Smooth muscle cell (in vitro differentiated cells): ENCODE data around the gene KRIT1. TPM values are rescaled to one million over a fixed set of nuclear protein-coding genes. Genes with fewer than 3 reads are reported as not detected.

Experiments
- DNase-seq: peaks from one replicate; lab custom pipeline; 2025; ENCODE audit not compliant: unreplicated experiment; lab: John Stamatoyannopoulos, UW
- H2AFZ ChIP-seq: fragments of 200-600 bp; sonication (generic); 2 replicates; pipeline ENCODE4 v1.6.0; 2016; ENCODE audit warnings: antibody characterized with exemption, low read depth, mild to moderate bottlenecking
- H3F3A ChIP-seq: fragments of 200-600 bp; sonication (generic); 2 replicates; pipeline ENCODE4 v1.6.0; 2017; ENCODE audit warnings: antibody characterized with exemption, low read depth
- H3K27ac ChIP-seq: fragments of 200-600 bp; sonication (generic); 2 replicates; pipeline ENCODE4 v1.5.1; 2016; ENCODE audit warnings: low read depth, mild to moderate bottlenecking
- H3K27me3 ChIP-seq: fragments of 200-600 bp; sonication (generic); 2 replicates; pipeline ENCODE4 v1.6.1; 2016; ENCODE audit warnings: low read depth, mild to moderate bottlenecking
- H3K36me3 ChIP-seq: fragments of 200-600 bp; sonication (generic); 2 replicates; pipeline ENCODE4 v1.5.1; 2016; ENCODE audit warnings: low read depth
- H3K4me1 ChIP-seq: fragments of 200-600 bp; sonication (generic); 2 replicates; pipeline ENCODE4 v1.5.1; 2016; ENCODE audit warnings: low read depth
- H3K4me2 ChIP-seq: fragments of 200-600 bp; sonication (generic); 2 replicates; pipeline ENCODE4 v1.6.0; 2016; ENCODE audit warnings: mild to moderate bottlenecking
- H3K4me3 ChIP-seq: fragments of 200-600 bp; sonication (generic); 2 replicates; pipeline ENCODE4 v1.5.1; 2016; ENCODE audit warnings: mild to moderate bottlenecking
- H3K79me2 ChIP-seq: fragments of 200-600 bp; sonication (generic); 2 replicates; pipeline ENCODE4 v1.6.0; 2016; ENCODE audit warnings: low read depth, mild to moderate bottlenecking
- H3K9ac ChIP-seq: fragments of 200-600 bp; sonication (generic); 2 replicates; pipeline ENCODE4 v1.6.0; 2016; ENCODE audit warnings: low read depth
- H3K9me3 ChIP-seq: fragments of 200-600 bp; sonication (generic); replicated peaks from 2 replicates; pipeline ENCODE4 v1.5.1; 2016; ENCODE audit warnings: low read depth
- H4K20me1 ChIP-seq: fragments of 200-600 bp; sonication (generic); 2 replicates; pipeline ENCODE4 v1.6.0; 2016; ENCODE audit warnings: low read depth
- CTCF ChIP-seq: fragments of 200-600 bp; sonication (generic); IDR thresholded peaks from 2 replicates; pipeline ENCODE4 v1.5.1; 2017; ENCODE audit warnings: borderline replicate concordance, mild to moderate bottlenecking, antibody characterized with exemption; ENCODE audit not compliant: insufficient read depth, poor library complexity, severe bottlenecking
- WGBS: methylation state at CpG from one replicate; pipeline ENCODE4 v1.1.7; 2016; ENCODE audit warnings: low lambda C conversion rate; 5-methylcytosine and 5-hydroxymethylcytosine counted together
- polyA plus RNA-seq: library from polyadenylated mRNA; unstranded; fragments of >200 nt; fragmentation: Nextera tagmentation; extraction: Ambion mirVana; gene quantifications from 2 replicates; pipeline ENCODE4 v1.2.1, GENCODE V29; 2016
- total RNA-seq: library from RNA; depleted of rRNA; stranded (reverse); fragments of >200 nt; gene quantifications from 2 replicates; pipeline ENCODE4 v1.2.3, GENCODE V29; 2014

The KRIT1 gene
- total and polyA plus RNA-seq, 2 experiments from 2014 or later = 14.9 to 34.4 TPM

DNA sequence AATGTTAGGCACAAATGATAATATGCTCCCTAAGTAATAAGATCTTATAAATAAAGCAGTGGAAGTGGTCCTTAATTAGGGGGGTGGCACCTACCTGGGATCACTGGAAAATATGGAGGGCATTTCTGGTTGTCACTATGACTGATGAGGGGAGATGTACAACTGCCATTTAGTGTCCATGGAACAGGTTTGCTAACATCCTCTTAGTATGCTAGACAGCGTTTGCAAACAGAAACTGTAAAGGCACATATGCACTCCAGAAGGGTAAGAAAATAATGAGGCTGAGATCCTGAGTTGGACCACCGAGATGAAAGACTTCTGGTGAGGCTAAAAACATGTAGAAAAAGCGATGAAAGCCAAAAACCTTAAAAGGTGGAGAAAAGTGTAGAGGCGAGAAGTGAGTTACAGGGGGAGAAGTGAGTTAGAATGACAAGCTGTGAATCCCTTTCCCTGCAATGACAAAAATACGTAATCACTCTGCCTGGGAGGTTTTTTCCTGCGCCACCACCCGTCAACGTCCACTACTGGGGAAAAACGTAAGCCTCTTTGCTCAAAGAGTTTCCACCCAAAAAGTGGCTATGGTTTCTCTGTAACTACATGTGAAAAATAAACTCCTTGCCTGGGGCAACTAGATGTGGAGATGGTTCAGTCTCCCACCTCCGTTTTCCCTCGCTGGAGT is 767 bp downstream of the KRIT1 start:
- Histone ChIP-seq H4K20me1 (peaks cover 16% of the 10 kb centered on the region), H3F3A (no peaks in the 10 kb centered on the region), H3K4me2 (peak overlapping the region; percentile 91), H2AFZ (peak overlapping the region; percentile 95), H3K27ac (peak overlapping the region; percentile 80), H3K27me3 (no peaks in the 10 kb centered on the region), H3K4me1 (peaks cover 31% of the 10 kb centered on the region), H3K4me3 (peak overlapping the region; percentile 78), H3K9me3 (no peaks in the 10 kb centered on the region), H3K36me3 (no peaks in the 10 kb centered on the region), H3K79me2 (peaks cover 77% of the 10 kb centered on the region), H3K9ac (peak overlapping the region; percentile 88)
- no peak for DNase-seq
- 3% methylated on average over 11 of the region's 11 CpGs for WGBS
- TF ChIP-seq CTCF = no peak

DNA sequence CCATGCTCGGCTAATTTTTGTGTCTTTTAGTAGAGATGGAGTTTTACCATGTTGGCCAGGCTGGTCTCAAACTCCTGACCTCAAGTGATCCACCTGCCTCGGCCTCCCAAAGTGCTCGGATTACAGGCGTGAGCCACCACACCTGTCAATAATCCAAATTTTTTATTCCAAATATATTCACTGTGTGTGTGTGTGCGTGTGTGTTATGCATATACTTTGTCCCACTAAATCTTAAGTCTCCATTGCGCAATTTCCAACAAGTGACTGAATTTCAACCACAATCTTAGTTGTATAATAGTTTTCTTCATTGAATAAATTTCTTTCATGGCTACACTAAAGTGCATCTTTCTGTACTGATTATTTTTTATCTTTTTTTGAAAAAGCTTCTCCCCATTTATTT is 2.7 kb downstream of the KRIT1 start:
- no peak for DNase-seq
- Histone ChIP-seq H3K4me3 (no peak overlapping the region), H4K20me1 (peaks cover under 1% of the 10 kb centered on the region), H3K4me2 (no peak overlapping the region), H3K79me2 (peaks cover 58% of the 10 kb centered on the region), H3K36me3 (peaks cover 5% of the 10 kb centered on the region), H2AFZ (no peak overlapping the region), H3K27ac (no peak overlapping the region), H3K9ac (no peak overlapping the region), H3K27me3 (no peaks in the 10 kb centered on the region), H3K4me1 (peaks cover 27% of the 10 kb centered on the region), H3F3A (no peaks in the 10 kb centered on the region), H3K9me3 (no peaks in the 10 kb centered on the region)
- 98% methylated on average over 6 of the region's 6 CpGs for WGBS
- TF ChIP-seq CTCF = no peak

DNA sequence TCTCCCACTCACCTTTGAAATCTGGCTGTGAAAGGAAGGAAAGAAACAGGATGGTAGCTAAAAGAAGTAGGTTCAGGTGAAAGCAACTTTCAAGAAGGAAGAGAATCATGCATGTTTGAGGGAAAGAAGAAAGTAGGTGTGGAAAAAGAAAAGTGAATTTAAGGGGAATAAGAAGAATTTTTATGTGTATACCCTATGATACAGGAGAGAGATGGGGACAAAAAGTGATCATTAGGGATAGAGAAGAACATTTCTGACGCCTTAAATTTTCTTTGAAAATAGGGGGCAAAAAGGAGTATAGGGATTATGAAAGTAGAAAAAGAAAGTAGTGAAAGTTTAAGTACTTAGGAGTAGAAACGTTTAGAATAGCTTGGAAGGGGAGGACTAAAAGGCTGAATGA is 15.2 kb downstream of the KRIT1 start:
- Histone ChIP-seq H3K27me3 (no peaks in the 10 kb centered on the region), H3K4me3 (no peak overlapping the region), H3K79me2 (no peaks in the 10 kb centered on the region), H3K9ac (no peak overlapping the region), H3K4me1 (no peaks in the 10 kb centered on the region), H3K4me2 (no peak overlapping the region), H3K9me3 (no peaks in the 10 kb centered on the region), H4K20me1 (no peaks in the 10 kb centered on the region), H3K36me3 (peaks cover 36% of the 10 kb centered on the region), H3F3A (no peaks in the 10 kb centered on the region), H3K27ac (no peak overlapping the region), H2AFZ (no peak overlapping the region)
- no peak for DNase-seq
- TF ChIP-seq CTCF = no peak
- WGBS = 94% methylated on average over 2 of the region's 2 CpGs

GRCh38 chr7:92228742-92229141 is 17.0 kb downstream of the KRIT1 start:
- Histone ChIP-seq H3K4me3 (no peak overlapping the region), H4K20me1 (no peaks in the 10 kb centered on the region), H3K9ac (no peak overlapping the region), H3K36me3 (peaks cover 25% of the 10 kb centered on the region), H3K79me2 (no peaks in the 10 kb centered on the region), H2AFZ (no peak overlapping the region), H3K4me2 (no peak overlapping the region), H3K27ac (no peak overlapping the region), H3K9me3 (no peaks in the 10 kb centered on the region), H3F3A (no peaks in the 10 kb centered on the region), H3K27me3 (no peaks in the 10 kb centered on the region), H3K4me1 (no peaks in the 10 kb centered on the region)
- DNase-seq = no peak
- 98% methylated on average over 2 of the region's 2 CpGs for WGBS
- no peak for TF ChIP-seq CTCF
